ENCODE measurements around the gene TRIO.

Gene TRIO

GRCh38 chr5:14295610-14296009 is 152.5 kb downstream of the TRIO start:
- H3K4me3 ChIP-seq (ENCODE audit: low read depth, low read length): no peak overlapping the region
- DNase-seq (ENCODE audit: low read depth): no peak
- no peak for TF ChIP-seq CTCF (conservative IDR thresholded peaks at IDR 0.05; ENCODE audit: low read depth, low read length)

- H3K4me3 ChIP-seq (ENCODE audit: low read depth, low read length): no peak overlapping the region
- no peak for TF ChIP-seq CTCF (conservative IDR thresholded peaks at IDR 0.05; ENCODE audit: low read depth, low read length)
- no peak for DNase-seq (ENCODE audit: low read depth)
Observed at GRCh38 chr5:14296533-14297331, 153.6 kb downstream of the TRIO start.

GRCh38 chr5:14297697-14298096 is 154.6 kb downstream of the TRIO start:
- no peak overlapping the region for H3K4me3 ChIP-seq (ENCODE audit: low read depth, low read length)
- TF ChIP-seq CTCF (conservative IDR thresholded peaks at IDR 0.05; ENCODE audit: low read depth, low read length): no peak
- DNase-seq (ENCODE audit: low read depth): no peak

GRCh38 chr5:14298126-14298847 is 155.1 kb downstream of the TRIO start:
- no peak for TF ChIP-seq CTCF (conservative IDR thresholded peaks at IDR 0.05; ENCODE audit: low read depth, low read length)
- peak; percentile 45 for DNase-seq (ENCODE audit: low read depth)
- no peak overlapping the region for H3K4me3 ChIP-seq (ENCODE audit: low read depth, low read length)

GRCh38 chr5:14299666-14300065 is 156.5 kb downstream of the TRIO start:
- no peak overlapping the region for H3K4me3 ChIP-seq (ENCODE audit: low read depth, low read length)
- no peak for TF ChIP-seq CTCF (conservative IDR thresholded peaks at IDR 0.05; ENCODE audit: low read depth, low read length)
- peak; percentile 26 for DNase-seq (ENCODE audit: low read depth)

GRCh38 chr5:14301186-14301585 is 158.0 kb downstream of the TRIO start:
- DNase-seq (ENCODE audit: low read depth): no peak
- TF ChIP-seq CTCF (conservative IDR thresholded peaks at IDR 0.05; ENCODE audit: low read depth, low read length): no peak
- H3K4me3 ChIP-seq (ENCODE audit: low read depth, low read length): no peak overlapping the region

Measured in choroid plexus epithelial cell (primary cell).